NCI-H146 (cell line): ENCODE results near the gene NCOA6.

ENCODE experiments used
- DNase-seq: peaks from one replicate; lab custom pipeline; 2025; lab: John Stamatoyannopoulos, UW

NCOA6 gene

DNA sequence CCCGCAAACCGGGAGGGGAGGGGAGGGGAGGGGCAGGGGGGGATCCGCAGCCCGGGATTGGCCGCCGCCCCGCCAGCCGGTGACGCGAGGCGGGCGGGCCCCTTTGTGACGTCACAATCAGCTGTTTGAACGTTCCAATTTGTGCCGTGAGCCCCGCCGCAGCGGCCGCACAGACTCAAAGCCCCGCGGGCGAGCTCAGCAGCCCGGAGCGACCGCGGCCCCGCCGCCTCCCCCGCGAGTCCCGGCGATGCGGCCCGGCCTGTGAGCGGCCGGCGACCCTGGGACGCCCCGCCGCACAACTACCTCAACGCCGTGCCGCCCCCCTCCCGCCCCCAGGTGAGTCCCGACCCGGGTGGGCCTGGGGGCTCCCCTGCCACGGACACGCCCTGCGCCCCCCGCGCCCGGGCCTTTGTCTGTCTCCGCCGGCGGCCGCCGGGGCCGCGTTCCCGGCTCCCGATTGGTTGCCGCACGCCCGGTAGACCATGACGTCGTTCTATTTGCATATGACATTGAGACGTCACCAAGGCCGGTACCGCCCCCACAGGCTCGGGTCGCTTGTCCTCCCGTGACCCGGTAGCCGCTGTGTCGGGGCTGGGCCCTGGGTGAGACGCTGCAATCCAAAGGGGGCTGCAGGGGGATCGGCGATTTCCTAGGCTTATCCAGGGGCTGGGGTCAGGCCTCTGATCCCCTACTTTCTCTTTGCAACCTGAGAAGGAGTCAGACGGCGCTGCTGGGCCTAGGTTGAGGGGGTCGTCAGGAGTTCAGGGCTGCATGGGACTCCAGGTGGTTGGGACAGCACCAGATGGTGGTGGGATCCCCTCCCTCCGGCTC lies 121.1 kb downstream of the NCOA6 start, which contains the start of gene TP53INP2:
TSS of gene TP53INP2 (plus strand) at position 168 of the 831 bp plus-strand sequence. CDS start 4,396 bp downstream, outside the sequence.
- peak; percentile 94 for DNase-seq

DNA sequence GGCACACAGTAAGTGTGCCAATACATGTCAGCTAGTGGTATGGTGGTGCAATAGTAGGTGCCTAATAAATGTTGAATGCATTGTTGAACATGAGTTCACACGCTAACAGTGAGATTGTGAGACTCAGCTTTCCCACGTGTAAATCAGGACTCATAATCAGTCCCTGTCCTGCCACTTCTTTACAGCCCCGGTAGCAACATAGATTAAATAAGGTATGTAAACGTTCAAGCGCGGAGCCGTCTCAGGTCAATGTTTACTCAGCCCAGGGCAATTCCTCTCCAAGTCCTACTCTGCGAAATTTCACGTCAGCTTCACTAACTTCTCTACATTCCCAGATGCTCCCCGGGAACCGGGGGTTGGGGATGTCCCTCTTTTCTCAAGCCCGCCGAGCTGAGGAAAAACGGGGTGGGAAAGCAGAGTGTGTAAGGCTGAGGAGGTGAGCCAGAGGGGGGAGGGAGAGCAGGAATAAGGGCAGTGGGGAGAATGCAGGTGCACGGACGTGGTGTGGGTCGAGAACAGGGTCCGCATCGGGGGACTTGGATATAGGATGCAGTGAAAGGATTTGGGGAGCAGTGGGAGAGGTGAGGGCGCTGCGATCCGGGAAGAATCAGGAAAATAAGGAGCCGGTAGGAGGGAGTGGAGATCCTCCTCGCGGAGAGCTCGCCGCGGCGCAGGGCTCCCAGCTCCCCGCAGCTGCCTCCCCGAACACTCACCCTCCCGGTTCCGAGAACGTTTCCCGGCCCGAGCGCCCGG lies 121.9 kb downstream of the NCOA6 start:
- peak; percentile 57 for DNase-seq

DNA sequence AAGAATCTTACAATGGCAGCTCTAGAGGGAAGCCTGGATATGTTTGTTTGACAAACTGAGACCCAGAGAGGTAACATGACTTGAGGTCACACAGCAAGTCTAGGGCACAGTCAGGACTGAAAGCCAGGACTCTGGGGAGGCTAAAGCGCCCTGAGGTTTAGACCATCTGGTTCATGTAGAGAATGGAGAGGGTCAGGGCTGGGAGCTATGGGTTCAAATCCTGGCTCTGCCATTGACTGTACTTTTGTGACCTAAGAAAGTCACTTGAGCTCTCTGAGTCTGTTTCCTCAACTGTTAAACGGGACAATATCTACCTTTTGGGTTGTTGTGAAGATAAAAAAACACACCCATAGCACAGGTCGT lies 122.4 kb downstream of the NCOA6 start:
- DNase-seq, result no peak

DNA sequence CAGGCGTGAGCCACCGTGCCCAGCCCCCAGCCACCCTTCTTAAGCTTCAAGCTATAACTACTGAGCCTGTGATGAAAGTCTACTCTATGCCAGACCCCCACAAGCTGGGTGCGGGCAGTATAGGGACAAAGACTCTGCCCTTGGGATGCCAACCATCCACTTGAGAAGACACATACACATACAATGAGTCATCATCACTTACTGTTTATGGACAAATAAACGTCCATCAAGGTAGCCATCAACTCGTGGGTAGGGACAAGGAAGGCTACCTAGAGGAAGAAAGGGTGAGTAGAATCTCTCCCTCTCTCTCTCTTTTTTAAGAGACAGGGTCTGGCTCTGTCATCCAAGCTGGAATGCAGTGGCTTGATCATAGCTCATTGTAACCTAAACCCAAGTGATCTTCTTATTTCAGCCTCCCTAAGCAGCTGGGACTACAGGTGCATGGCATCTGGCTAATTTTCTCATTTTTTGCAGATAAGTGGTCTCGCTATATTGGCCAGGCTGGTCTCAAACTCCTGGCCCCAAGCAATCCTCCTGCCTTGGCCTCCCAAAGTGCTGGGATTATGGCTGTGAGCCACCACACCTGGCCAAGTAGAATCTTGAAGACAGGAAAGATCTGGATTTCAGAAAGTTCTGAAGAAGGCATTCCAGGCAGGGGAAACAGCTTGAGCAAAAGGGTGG lies 123.9 kb downstream of the NCOA6 start:
- DNase-seq, result no peak

DNA sequence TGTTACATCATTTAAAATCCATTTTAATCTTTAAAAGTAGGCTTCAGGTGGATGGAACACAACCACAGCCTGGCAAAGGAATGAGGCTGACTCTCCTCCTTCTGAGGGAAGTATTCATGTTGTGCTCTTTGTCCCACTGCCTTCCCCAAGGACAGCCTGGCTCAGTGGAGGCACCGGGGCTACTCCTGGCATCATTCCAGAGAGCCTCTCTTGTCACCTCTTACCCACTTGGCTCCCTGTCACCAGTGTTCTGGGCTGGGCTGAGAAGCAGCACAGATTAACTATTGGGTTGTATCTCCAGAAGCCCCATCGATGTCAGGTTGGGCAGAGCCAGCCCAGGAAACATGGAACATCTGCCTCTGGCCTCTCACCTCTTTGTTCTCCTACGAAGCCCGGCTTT lies 132.0 kb downstream of the NCOA6 start:
- no peak for DNase-seq

DNA sequence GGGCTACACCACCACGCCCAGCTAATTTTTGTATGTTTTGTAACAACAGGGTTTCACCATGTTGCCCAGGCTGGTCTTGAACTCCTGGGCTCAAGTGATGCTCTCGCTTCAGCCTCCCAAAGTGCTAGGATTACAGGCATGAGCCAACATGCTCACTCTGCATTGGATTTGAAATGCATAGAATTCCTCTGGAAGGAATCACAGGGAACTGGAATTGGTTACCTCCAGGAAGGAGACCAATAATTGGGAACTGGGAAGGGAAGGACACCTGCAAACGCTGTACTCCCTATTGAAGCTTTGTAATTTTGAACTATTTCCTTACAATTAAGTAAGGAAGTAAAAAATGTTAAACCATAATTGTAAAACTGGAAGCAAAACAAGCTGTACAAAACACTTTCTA lies 133.6 kb downstream of the NCOA6 start:
- DNase-seq, result no peak

DNA sequence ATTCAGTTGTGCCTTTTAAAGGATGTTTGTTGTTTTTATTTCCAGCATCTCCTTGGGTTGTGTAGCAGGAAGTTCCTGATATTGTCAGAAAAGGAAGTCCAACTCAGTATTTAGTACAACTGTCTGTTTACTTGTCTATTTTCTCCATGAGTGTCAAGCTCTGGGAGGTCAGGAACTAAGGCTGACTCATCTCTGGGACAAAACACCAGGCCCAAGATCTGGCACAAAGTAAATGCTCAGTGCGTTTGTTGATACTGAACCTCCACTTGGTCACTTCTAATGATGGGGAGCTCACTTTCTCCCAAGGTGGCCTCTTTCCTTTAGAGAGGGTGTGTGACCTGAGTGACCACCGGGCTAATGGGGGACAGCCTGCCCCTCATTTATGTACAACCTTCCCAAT lies 136.0 kb downstream of the NCOA6 start:
- DNase-seq, result no peak

DNA sequence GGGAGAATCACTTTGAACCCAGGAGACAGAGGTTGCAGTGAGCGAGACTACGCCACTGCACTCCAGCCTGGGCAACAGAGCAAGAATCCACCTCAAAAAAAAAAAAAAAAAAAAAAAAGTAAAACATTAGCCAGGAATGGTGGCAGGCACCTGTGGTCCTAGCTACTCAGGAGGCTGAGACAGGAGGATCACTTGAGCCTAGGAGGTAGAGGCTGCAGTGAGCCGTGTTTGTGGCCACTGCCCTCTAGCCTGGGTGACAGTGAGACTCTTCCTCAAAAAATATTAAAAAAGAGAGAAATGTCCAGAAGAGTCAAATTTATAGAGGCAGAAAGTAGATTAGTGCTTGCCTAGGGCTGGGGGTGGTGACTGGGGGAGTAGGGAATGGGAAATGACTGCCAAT lies 141.8 kb downstream of the NCOA6 start:
- DNase-seq, result no peak

DNA sequence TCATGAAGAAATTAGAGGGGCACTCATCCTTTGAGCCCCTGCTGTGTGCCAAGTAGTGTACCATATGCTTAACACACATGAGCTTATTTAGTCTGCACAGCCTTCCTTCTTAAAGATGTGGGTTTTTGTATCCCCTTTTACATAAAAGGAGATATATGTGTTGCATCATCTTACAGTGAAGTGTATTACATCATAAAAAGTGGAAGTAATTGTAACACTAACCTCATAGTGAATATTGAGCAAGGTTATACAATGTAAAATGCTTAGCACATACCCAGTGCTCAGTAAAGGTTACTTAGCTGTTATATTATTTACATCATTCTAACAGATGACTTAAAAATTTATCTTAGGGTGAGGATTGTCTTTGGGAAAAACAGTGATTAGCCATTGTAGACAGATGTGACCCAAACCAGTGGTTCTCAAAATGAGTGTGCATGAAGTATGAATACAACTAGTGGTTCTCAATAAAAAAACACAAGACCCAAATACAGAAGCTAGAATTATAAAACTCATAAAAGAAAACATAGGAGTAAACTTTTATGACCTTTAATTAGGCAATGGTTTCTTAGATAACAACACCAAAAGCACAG lies 144.8 kb downstream of the NCOA6 start:
- DNase-seq, result no peak

DNA sequence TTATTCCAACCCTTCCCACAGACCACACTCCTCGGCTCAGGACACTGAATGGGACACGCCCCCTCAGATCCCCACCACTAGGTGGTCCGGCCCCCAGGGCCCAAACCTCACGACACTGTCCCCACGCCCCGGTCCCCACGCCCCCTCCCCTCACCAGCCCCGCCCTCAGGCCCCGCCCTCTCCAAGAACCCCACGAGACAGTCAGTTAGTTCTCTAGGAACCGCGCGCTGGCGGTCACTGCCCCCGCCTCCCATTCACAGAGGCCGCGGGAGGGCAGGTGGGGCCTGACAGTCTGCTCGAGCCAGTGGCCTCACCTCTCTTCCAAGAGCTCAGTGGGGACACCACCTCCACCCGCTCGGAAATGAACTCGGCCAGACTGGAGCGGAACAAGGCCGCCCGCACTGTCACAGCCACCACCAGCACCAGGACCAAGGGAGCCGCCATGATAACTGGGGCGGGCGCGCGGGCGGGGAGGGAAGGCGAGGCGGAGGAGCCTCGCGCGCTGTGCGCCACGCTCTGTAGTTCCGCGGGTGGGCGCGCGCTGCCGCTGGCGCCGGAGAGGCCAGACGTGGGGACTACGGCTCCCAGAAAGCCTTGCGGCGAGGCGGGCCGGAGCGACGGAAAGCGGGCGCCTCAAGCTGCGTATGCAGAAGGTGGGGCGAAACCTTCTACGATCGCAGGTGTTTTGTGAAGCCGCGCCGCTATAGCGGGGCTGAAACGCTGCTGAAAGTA lies 148.6 kb downstream of the NCOA6 start, which contains the start of gene PIGU:
TSS of gene PIGU (minus strand) at position 451 of the 732 bp plus-strand sequence. CDS start at position 444, 7 bp downstream.
- DNase-seq, result peak; percentile 98

DNA sequence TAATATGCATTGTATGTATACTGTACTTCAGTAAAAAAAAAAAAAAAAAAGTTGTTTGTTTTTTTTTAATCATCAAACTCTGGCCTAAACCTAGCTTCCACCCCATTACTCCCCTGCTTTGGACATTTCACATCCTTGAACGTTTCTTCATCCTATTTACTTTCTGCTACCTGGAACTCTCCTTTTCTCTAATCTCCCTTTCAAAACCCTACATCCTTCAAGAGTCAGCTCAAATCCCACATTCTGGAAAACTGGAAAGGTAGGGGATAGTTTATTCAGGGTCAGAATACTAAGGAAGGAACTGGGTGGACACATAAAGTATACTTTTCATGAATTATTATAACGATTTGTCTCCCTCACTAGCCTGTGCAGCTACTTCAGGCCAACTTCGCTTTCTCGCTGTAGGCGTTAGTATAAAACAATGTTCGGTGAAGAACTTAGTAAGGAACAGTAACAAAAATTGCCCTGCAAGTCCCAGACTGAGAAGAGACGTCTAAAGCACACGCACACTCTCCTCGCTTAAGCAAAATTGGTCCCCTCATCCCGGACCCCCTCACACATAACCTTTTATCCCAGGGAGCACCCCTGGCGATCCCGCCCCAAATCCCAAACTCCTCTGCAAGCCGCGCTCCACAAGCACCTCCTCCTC lies 149.3 kb downstream of the NCOA6 start:
- no peak for DNase-seq

DNA sequence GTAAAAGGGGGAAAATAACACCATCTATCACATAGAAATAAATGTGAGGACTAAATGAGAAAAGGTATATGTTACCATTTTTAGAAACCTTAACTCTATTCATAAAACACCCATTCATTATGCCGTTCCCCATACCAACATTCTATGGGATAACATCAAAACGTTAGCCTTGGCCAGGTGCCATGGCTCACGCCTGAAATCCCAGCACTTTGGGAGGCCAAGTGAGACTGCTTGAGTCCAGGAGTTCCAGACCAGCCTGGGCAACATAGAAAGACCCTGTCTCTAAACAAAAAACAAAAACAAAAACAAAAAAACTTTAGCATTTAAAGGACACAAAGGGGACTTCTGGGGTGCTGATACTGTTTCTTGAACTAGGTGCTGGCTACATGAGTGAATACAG lies 149.9 kb downstream of the NCOA6 start:
- no peak for DNase-seq

DNA sequence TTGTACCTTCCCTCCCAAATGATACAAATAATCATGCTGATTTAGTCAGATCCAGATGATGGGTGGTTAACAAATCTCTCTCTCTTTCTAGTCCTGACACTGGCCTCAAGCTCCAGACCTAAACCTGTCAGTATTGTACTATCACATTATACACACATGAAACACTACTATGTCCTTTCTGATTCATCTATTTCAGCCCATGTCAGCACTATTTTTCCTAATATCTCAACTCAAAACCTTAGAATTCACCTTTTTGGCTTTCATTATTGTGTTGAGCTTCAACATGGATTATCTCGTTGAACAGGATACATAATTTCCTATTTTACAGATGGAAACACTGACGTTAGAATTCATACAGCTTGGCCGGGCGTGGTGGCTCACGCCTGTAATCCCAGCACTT lies 152.0 kb downstream of the NCOA6 start:
- DNase-seq, result no peak

DNA sequence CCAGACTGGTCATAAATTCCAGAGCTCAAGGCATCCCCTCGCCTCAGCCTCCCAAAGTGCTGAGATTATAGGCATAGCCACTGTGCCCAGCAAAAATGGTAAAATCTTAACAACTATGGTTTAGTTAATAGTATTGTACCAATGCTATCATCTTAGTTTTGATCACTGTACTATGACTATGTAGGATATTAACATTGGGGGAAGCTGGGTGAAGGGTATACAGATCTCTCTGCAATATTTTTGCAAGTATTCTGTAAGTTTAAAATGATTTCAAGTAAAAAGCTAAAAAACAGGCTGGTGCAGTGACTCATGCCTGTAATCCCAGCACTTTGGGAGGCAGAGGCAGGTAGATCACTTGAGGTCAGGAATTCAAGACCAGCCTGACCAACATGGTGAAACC lies 156.4 kb downstream of the NCOA6 start:
- no peak for DNase-seq
